WI38 (cell line): Measurements from ENCODE around the gene RIPOR3.

Source experiments
- H3K4me3 ChIP-seq: 2 replicates; pipeline ENCODE4 v1.5.1; 2011; ENCODE audit warnings: low read depth, mild to moderate bottlenecking, control low read depth, low read length
- TF ChIP-seq, protein P1 (sequence below): IDR thresholded peaks from 2 replicates; pipeline ENCODE4 v1.5.1; 2012; ENCODE audit warnings: low read depth, mild to moderate bottlenecking, control low read depth, low read length

Gene RIPOR3

DNA sequence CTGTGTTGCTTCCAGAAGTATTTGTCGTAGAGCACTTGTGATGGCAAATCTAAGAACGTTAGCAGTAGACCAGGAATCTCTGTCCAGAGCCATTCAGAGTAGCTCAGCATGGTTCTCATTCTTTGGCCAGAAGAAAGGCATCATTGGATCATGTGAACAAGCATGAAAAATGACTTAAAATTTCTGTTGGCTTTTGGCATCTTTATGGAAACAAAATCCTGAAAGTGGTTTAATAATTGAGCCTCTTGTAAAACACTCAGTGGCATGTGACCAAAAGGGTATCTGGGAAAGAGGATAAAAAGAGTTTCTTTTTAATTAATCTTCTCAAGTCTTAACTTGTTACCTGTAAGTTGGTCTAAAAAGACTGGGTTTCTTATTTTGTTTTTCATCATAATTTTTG lies 126.0 kb downstream of the RIPOR3 start:
- TF ChIP-seq, protein P1, sequence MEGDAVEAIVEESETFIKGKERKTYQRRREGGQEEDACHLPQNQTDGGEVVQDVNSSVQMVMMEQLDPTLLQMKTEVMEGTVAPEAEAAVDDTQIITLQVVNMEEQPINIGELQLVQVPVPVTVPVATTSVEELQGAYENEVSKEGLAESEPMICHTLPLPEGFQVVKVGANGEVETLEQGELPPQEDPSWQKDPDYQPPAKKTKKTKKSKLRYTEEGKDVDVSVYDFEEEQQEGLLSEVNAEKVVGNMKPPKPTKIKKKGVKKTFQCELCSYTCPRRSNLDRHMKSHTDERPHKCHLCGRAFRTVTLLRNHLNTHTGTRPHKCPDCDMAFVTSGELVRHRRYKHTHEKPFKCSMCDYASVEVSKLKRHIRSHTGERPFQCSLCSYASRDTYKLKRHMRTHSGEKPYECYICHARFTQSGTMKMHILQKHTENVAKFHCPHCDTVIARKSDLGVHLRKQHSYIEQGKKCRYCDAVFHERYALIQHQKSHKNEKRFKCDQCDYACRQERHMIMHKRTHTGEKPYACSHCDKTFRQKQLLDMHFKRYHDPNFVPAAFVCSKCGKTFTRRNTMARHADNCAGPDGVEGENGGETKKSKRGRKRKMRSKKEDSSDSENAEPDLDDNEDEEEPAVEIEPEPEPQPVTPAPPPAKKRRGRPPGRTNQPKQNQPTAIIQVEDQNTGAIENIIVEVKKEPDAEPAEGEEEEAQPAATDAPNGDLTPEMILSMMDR, result no peak
- H3K4me3 ChIP-seq, result no peak overlapping the region

DNA sequence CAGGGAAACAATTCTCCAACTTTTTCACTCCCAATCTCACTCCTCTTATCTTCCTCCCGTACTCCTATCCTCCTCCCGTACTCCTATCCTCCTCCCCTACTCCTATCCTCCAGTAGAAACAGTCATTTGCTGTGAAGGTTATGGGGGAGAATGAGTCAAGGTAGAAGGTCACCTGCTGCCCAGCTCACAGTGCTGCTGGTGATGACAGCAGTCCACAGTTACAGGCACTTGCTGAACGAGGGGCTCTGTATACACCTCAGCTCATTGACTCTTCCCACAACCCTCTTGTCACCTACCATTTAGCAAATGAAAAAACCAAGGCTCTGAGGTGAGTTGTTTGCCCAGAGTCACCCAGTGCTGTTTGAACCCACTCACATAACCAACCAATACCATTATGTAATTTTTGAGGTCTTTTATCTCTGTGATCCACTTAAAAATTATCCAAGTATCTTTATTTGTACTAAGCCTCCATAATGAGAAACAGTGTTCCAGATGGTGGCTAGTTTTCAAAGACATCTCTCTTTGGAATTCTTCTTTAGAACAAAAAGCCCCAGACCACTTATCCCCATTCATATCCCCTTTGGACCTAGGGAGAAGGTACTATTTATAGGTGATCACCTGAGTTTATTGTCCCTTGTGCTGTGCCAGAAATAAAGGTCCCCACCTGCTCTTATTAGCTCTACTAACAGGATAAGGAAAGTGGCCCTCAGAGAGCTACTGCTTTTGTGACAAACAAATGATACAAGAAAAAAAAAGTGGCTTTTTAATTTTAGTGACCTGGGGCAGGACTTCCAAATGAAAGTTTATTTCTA lies 128.0 kb downstream of the RIPOR3 start:
- TF ChIP-seq, protein P1, result no peak
- H3K4me3 ChIP-seq, result no peak overlapping the region

DNA sequence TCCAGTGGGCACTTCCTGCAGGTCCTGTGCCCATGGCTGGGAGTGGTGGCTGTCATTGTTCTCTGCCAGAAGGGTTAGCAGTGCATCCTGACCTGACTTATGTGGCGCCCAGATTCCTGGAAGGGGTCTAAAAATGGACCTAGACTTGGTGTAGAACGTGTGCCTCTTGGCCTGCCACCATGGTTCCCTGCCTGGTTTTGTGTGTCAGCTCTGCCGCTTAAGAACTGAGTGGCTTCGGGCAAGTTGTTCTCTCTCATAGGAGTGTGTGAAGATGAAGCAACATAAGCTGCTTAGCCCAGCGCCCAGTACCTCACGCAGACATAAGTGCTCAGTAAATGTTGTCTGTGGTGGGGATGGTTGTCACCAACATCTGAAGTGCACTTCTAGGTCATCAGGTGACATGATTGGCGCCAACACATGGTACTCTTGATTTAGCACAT lies 129.1 kb downstream of the RIPOR3 start:
- TF ChIP-seq, protein P1, result no peak

DNA sequence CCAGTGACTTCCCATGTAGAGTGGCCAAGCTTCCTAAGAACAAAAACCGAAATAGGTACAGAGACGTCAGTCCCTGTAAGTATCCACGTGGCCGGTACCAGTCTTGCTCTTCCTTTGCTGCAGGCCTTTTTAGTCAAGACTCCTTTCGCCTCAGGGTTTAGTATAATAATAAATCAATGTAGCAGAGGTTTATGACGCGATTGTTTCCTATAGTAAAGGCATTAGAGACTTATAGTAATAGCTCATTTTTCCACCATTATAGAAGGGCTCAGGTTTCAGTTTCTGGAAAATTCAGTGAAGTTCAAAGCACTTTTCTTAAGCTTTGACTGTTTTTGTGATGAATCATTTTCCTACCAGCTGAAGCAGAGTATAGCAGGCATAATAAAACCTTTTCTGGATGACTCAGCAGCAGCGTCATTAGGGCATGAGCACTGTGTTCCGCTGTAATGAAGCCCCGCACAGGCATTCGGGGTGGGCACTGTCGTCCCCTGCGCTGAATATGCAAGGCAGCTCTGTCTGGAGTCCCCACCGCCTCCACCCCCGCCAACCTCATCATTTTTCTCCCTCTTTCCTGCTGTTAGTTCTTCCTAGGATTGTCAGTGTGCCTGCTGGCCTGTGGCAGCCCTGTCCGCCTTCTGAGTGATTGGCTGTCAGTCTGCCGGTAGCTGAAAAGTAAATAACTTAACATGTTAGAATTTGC lies 129.8 kb downstream of the RIPOR3 start:
- TF ChIP-seq, protein P1, result no peak
- H3K4me3 ChIP-seq, result no peak overlapping the region

More for the DNA sequence above, 129.1 kb downstream of the RIPOR3 start:
- no peak overlapping the region for H3K4me3 ChIP-seq

DNA sequence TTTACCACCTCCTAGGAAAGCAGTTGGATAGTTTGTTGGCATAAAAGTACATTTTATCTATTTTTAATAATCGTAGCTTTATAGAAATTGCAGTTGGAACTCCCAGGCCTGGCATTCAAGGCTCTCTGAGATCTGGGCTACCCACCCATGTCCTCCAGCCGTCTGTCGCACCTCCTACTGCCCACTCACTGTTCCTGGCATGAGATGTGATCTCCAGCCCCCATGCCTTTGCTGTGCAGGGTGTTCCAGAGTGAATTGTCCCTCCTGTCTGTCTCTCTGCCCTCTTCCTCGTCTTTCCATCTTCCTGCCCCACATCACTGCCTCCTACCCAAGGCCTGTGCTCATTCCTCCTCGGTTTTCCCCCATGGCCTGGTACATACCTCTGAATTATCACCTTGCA lies 130.5 kb downstream of the RIPOR3 start:
- TF ChIP-seq, protein P1, result no peak
- no peak overlapping the region for H3K4me3 ChIP-seq

DNA sequence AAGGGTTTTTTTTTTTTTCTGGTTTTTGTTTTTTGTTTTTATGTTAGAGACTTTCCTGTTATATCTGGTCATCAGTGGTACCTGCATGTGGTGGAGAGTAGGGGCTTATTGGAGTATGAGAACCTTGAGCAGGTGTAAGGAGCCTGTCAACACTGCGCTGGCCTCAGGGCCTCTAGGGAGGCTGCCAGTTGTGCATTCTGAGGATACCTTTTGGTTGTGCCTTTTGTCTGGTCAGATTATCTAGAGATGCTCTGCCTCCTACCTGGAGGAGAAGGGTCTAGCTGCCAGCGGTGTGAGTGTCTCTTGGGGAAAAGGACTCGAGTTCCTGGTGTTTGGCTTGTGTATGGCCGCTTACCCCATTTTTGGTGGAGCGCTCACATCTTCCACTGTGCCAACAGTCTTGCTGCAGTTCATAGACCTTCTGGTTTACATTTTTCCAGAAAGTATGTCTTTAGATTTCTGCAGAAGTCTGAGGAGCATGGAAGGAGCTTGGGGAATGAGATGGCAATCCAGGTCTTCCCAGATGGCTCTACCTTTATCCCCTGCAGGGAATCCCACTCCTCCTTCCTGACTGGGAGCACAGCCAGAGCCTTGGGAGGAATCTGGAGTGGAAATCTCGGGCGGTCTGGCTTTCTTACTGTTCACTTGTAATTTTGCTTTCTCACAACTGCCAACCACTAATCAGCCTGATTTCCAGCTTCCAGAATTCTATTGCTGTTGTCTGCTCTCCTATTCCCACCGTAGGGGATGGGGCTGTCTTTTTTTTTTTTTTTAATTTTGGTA lies 131.3 kb downstream of the RIPOR3 start:
- H3K4me3 ChIP-seq, result no peak overlapping the region
- TF ChIP-seq, protein P1, result no peak
